ENCODE data around the gene ZNF740.

Gene ZNF740

GRCh38 chr12:53226815-53227214, 46.3 kb downstream of the ZNF740 start:
- no peak for TF ChIP-seq CTCF (conservative IDR thresholded peaks at IDR 0.05; ENCODE audit: low read depth, low read length)
- no peak overlapping the region for H3K4me3 ChIP-seq (ENCODE audit: low read depth, low read length)
- DNase-seq (ENCODE audit: low read depth) = no peak

- no peak overlapping the region for H3K4me3 ChIP-seq (ENCODE audit: low read depth, low read length)
- no peak for DNase-seq (ENCODE audit: low read depth)
- no peak for TF ChIP-seq CTCF (conservative IDR thresholded peaks at IDR 0.05; ENCODE audit: low read depth, low read length)
Measured at GRCh38 chr12:53227341-53227740, 46.8 kb downstream of the ZNF740 start.

GRCh38 chr12:53227836-53228235, 47.3 kb downstream of the ZNF740 start:
- no peak overlapping the region for H3K4me3 ChIP-seq (ENCODE audit: low read depth, low read length)
- DNase-seq (ENCODE audit: low read depth) = peak; percentile 33
- no peak for TF ChIP-seq CTCF (conservative IDR thresholded peaks at IDR 0.05; ENCODE audit: low read depth, low read length)

GRCh38 chr12:53229454-53229853, 48.9 kb downstream of the ZNF740 start:
- no peak for DNase-seq (ENCODE audit: low read depth)
- TF ChIP-seq CTCF (conservative IDR thresholded peaks at IDR 0.05; ENCODE audit: low read depth, low read length) = no peak
- no peak overlapping the region for H3K4me3 ChIP-seq (ENCODE audit: low read depth, low read length)

GRCh38 chr12:53230108-53230845, 49.8 kb downstream of the ZNF740 start:
- TF ChIP-seq CTCF (conservative IDR thresholded peaks at IDR 0.05; ENCODE audit: low read depth, low read length) = no peak
- no peak overlapping the region for H3K4me3 ChIP-seq (ENCODE audit: low read depth, low read length)
- DNase-seq (ENCODE audit: low read depth) = no peak

GRCh38 chr12:53231671-53231920, 51.1 kb downstream of the ZNF740 start:
- no peak for TF ChIP-seq CTCF (conservative IDR thresholded peaks at IDR 0.05; ENCODE audit: low read depth, low read length)
- DNase-seq (ENCODE audit: low read depth) = no peak
- H3K4me3 ChIP-seq (ENCODE audit: low read depth, low read length) = peak overlapping the region; percentile 59

- no peak for TF ChIP-seq CTCF (conservative IDR thresholded peaks at IDR 0.05; ENCODE audit: low read depth, low read length)
- peak within 1 kb of the TSS; percentile 59 for H3K4me3 ChIP-seq (ENCODE audit: low read depth, low read length)
- no peak for DNase-seq (ENCODE audit: low read depth)
Measured at GRCh38 chr12:53231921-53232645, 51.6 kb downstream of the ZNF740 start, which contains the start of gene RARG. Gene RARG, minus strand, starts transcription at chr12:53232209. Its CDS starts 4,664 bp downstream, at chr12:53227545.

Measured in choroid plexus epithelial cell (primary cell).